22Rv1 (cell line): ENCODE data around the gene COMMD3.

ENCODE experiments used
- CTCF ChIP-seq: fragments of 450-650 bp; IDR thresholded peaks from 2 replicates; pipeline ENCODE4 v1.5.1; 2017; ENCODE audit warnings: mild to moderate bottlenecking
- ZFX ChIP-seq: fragments of 450-650 bp; IDR thresholded peaks from 2 replicates; pipeline ENCODE4 v1.6.1; 2017; ENCODE audit warnings: antibody characterized with exemption, borderline replicate concordance

DNA sequence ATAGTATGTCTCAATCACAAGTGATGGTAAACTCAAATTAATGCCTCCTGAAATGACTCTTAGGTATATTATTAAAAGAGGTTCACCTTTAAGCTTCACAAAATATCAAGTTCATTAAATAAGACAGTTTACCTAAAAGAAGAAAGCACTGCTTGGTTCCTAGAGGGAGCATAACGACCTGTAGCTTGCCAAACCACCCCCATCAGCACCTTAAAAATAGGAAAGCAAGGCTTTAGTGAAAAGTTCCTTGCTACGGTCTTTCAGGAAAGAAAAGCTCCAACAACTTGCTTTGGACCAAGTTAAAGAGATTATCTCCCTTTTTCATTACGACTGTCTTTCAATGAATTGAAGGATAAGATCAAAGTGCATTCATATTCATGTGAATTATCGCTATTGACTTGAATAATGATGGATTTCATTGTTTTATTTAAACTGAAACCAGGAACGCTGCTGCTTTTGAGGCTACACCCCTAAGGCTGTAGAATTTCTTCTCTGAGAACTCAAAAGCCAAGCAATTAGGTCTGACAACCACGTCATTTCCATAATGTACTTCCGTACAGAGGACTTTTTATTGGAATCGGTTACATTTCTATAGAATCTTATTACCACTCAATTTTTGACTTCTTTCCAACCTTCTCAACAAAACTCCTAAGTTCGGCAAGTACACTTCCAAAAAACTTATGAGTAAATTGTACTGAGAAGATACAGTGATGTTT lies 22.2 kb downstream of the COMMD3 start:
- TF ChIP-seq CTCF (no peak), ZFX (no peak)
